Spleen (tissue), 11 donors: ENCODE data around the gene EML3. TPM values are rescaled to one million over a fixed set of nuclear protein-coding genes. Genes with fewer than 3 reads are reported as not detected.

Source experiments
- DNase-seq: peaks from one replicate; pipeline ENCODE4 v3.0.0-alpha.2; 2020
- H3K27ac ChIP-seq, 8 donors: fragments of 200-600 bp; sonication (generic) in 7 of 8; 1 replicate in 4 of 8; 2 replicates in 4 of 8; pipeline versions ENCODE4 v1.5.0 to v1.8.0; 2016 to 2021; ENCODE audit warnings: inconsistent platforms in 4 of 8, mild to moderate bottlenecking in 4 of 8, moderate library complexity in 1 of 8
- H3K27me3 ChIP-seq, 7 donors: fragments of 200-600 bp; sonication (generic) in 6 of 7; replicated peaks in 1 of 7; 1 replicate in 4 of 7; 2 replicates in 3 of 7; pipeline versions ENCODE4 v1.5.0 to v1.8.0; 2016 to 2021; ENCODE audit warnings: inconsistent platforms in 3 of 7, mild to moderate bottlenecking in 1 of 7
- H3K36me3 ChIP-seq, 6 donors: fragments of 200-600 bp; sonication (generic) in 5 of 6; 1 replicate in 4 of 6; 2 replicates in 2 of 6; pipeline versions ENCODE4 v1.5.0 to v1.8.0; 2016 to 2021; ENCODE audit warnings: inconsistent platforms in 2 of 6
- H3K4me1 ChIP-seq, 6 donors: fragments of 200-600 bp; sonication (generic) in 5 of 6; 1 replicate in 3 of 6; 2 replicates in 3 of 6; pipeline versions ENCODE4 v1.5.0 to v1.8.0; 2016 to 2021; ENCODE audit warnings: inconsistent platforms in 3 of 6
- H3K4me3 ChIP-seq, 8 donors: fragments of 200-600 bp; sonication (generic) in 7 of 8; 1 replicate in 4 of 8; 2 replicates in 4 of 8; pipeline versions ENCODE4 v1.5.0 to v1.8.0; 2016 to 2021; ENCODE audit warnings: inconsistent platforms in 4 of 8, mild to moderate bottlenecking in 4 of 8, moderate library complexity in 2 of 8
- H3K9me3 ChIP-seq, 8 donors: fragments of 200-600 bp; sonication (generic) in 7 of 8; 1 replicate in 4 of 8; 2 replicates in 4 of 8; pipeline versions ENCODE4 v1.5.0 to v1.8.0; 2016 to 2021; ENCODE audit warnings: inconsistent platforms in 4 of 8
- POLR2A ChIP-seq, 3 donors: fragments of 450-650 bp; IDR thresholded peaks; one replicate each; pipeline ENCODE4 v1.5.1; 2017; ENCODE audit warnings: antibody characterized with exemption in 3 of 3, mild to moderate bottlenecking in 1 of 3
- POLR2AphosphoS5 ChIP-seq, 3 donors: sonication (generic); formaldehyde crosslinking; IDR thresholded peaks; one replicate each; pipeline ENCODE4 v1.5.1; 2017; ENCODE audit warnings: antibody characterized with exemption in 3 of 3
- WGBS, 5 donors: extraction: QIAGEN DNeasy Blood & Tissue Kit in 3 of 5; methylation state at CpG; one replicate each; pipeline versions ENCODE4 v1.1.5 to v1.1.7; 2013 to 2018; 5-methylcytosine and 5-hydroxymethylcytosine counted together
- intact Hi-C: fragments of 100-400 bp; cut with DNase I; formaldehyde crosslinking; loops from one replicate; pipeline ENCODE4 v1.15.0; 2023; ENCODE audit warnings: low total_unique reads
- polyA plus RNA-seq, 3 donors: library from polyadenylated mRNA; stranded (reverse); fragments of 200-250 nt; gene quantifications; one replicate each; pipeline ENCODE4 v1.2.1, GENCODE V29; 2013
- total RNA-seq, 7 donors: library from RNA; depleted of rRNA in 3 of 7; stranded (reverse); fragments of >200 nt in 3 of 7; fragmentation: NEBNext Ultra II Directional in 4 of 7; extraction: Animal tissue kit (Norgen Biotek cat#: 25700) in 4 of 7; gene quantifications; one replicate each; pipeline versions ENCODE4 v1.1.0 to v1.2.1, GENCODE V29; 2016 to 2021
- TF ChIP-seq, protein P1 (sequence below), 11 experiments: fragments of 200-600 bp in 7 of 11; fragments of 450-650 bp in 4 of 11; sonication (generic) in 4 of 11; IDR thresholded peaks in 8 of 11; conservative IDR thresholded peaks in 3 of 11; 1 replicate in 7 of 11; 2 replicates in 4 of 11; pipeline versions ENCODE4 v1.4.0 to v1.8.0; 2016 to 2021; ENCODE audit warnings: antibody characterized with exemption in 11 of 11, inconsistent platforms in 4 of 11, mild to moderate bottlenecking in 1 of 11
- donor health status: healthy with polysubstance abuse.
- donor health status: DM: no; HTN: no; CAD: no; lungs with moderate emphysema.
- donor health status: DM: no; HTN: no; CAD: no.
- donor health status: Bipolar disorder and iron deficiency.
- donor health status: healthy.
- donor health status: DM: no; HTN: no; CAD: no.
- donor health status: DM: yes; HTN: yes; CAD: no.

EML3 gene
- total and polyA plus RNA-seq, 10 donors, result 46.7 to 159 (median 112) TPM

DNA sequence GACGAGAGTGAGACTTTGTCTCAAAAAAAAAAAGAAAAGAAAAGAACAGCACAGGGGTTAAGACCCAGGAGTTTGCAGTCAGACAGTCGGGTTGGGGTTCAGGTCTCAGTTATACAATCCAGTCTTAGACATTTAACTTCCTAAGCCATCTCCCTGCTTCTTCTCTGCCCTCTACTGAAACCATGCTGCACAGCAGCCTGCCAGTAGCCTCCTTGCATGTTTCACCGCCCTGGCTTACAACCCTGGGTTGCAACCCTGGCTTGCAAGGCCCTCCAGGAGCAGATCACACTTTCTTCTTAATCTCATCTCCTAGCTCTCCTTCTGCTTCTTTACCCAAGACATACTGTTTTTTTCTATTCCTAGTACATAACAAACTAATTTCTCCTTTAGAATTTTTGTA, 15.1 kb upstream of the EML3 start:
- Histone ChIP-seq H3K9me3 (no peaks in the 10 kb centered on the region), H3K27ac (no peak overlapping the region), H3K4me3 (no peak overlapping the region), H3K27me3 (no peaks in the 10 kb centered on the region), H3K4me1 (peaks cover 0 to under 1% (median 0%) of the 10 kb centered on the region in 6 donors), H3K36me3 (peaks cover 14 to 84% (median 77%) of the 10 kb centered on the region in 6 donors)
- intact Hi-C loops, result no loop called here
- no peak for DNase-seq
- TF ChIP-seq, protein P1, sequence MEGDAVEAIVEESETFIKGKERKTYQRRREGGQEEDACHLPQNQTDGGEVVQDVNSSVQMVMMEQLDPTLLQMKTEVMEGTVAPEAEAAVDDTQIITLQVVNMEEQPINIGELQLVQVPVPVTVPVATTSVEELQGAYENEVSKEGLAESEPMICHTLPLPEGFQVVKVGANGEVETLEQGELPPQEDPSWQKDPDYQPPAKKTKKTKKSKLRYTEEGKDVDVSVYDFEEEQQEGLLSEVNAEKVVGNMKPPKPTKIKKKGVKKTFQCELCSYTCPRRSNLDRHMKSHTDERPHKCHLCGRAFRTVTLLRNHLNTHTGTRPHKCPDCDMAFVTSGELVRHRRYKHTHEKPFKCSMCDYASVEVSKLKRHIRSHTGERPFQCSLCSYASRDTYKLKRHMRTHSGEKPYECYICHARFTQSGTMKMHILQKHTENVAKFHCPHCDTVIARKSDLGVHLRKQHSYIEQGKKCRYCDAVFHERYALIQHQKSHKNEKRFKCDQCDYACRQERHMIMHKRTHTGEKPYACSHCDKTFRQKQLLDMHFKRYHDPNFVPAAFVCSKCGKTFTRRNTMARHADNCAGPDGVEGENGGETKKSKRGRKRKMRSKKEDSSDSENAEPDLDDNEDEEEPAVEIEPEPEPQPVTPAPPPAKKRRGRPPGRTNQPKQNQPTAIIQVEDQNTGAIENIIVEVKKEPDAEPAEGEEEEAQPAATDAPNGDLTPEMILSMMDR (IDR thresholded peaks at IDR 0.05 in 8 of 11, conservative IDR thresholded peaks at IDR 0.05 in 3 of 11), result no peak
- TF ChIP-seq POLR2A (IDR thresholded peaks at IDR 0.05), result no peak
- no peak for TF ChIP-seq POLR2AphosphoS5 (IDR thresholded peaks at IDR 0.05)
- WGBS, 5 donors, result 79 to 92% (median 90%) methylated on average over 3 of the region's 3 CpGs

DNA sequence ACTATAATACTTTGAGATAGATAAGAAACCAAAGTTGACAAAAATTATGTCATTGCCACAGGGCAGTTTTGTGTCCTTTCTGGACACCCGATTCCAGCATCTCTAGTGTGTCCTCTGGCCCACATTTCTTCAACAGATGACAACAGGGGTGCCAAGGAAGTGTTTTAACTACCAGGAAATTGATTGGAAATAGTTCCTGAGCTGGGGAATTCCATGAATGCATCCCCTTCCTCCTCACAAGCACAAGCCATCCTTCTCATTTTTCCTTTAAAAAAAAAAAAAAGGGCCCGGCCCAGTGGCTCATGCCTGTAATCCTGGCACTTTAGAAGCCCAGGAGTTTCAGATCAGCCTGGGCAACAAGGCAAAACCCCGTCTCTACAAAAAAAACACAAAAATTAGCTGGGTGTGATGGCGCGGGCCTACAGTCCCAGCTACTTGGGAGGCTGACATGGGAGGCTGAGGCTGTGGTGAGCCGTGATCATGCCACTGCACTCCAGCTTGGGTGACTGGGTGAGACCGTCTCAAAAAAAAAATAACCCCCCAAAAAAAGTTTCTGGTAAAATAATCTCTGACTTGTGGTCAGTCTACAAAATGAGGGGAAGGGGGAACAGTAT, 10.0 kb upstream of the EML3 start:
- intact Hi-C loops, result no loop called here
- H3K36me3 ChIP-seq, result peaks cover 5 to 54% (median 28%) of the 10 kb centered on the region in 6 donors
- TF ChIP-seq POLR2AphosphoS5 (IDR thresholded peaks at IDR 0.05), result no peak
- TF ChIP-seq, protein P1 (IDR thresholded peaks at IDR 0.05 in 8 of 11, conservative IDR thresholded peaks at IDR 0.05 in 3 of 11), result no peak
- no peak for TF ChIP-seq POLR2A (IDR thresholded peaks at IDR 0.05)
- peaks cover 13 to 35% (median 20%) of the 10 kb centered on the region in 6 donors for H3K4me1 ChIP-seq
- no peaks in the 10 kb centered on the region for H3K27me3 ChIP-seq
- WGBS, 5 donors, result 84 to 89% (median 86%) methylated on average over 7 of the region's 7 CpGs
- H3K27ac ChIP-seq, result peak overlapping the region; percentile 78 to 95 (median 92)
- no peak for DNase-seq
- H3K9me3 ChIP-seq, result no peaks in the 10 kb centered on the region
- peak overlapping the region in 6 of 8 donors; percentile 78 to 91 (median 83) for H3K4me3 ChIP-seq

DNA sequence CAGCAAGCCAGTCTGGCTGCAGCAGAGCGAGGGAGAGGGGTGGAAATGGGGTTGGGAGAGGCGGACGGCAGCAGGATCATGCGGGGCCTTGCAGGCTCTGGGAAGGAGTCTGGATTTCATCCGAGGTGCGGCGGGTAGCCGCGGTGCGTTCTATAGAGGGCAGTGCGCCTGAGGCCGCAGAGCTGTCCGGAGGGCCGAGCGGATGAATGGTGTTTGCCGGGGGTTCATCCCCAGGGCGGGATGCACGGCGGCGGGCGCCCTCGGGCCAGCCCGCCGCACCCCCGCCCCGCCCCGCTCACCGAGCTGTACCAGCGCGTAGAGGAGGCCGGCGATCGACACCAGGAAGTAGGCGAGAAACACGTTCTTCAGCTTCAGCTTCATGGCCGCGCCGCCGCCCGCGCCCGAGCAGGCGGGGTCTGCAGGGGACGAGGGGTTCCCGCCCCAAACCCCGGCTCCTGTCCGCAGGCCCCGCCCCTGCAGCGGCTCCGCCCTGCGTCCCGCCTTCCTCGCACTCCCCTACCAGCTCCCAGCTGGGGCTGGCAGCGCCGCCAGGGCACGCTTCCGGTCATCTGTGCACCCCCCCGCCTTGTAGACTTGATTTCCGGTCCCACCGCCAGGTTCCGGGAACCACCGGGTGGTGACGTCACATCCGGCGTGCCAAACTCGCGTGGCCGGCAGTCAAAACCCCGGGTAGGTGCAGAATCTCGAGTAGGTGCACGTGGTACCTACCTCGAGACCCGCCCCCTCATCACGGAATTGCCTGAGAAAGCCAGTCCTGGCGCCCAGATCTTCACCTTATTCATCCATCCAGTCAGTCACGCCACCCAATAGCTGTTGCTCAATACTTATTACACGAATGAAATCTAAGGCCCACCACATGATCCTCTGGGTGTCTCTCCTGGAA, 9.2 kb upstream of the EML3 start, which contains the start of gene B3GAT3:
Gene B3GAT3, minus strand, starts transcription at position 420 of the 904 bp plus-strand sequence. Its CDS starts 39 bp downstream, at position 381.
- peak within 1 kb of the TSS; percentile 72 to 91 (median 80) for H3K4me3 ChIP-seq
- peak within 1 kb of the TSS; percentile 78 to 95 (median 92) for H3K27ac ChIP-seq
- DNase-seq, result peak; percentile 99
- no peaks in the 10 kb centered on the region for H3K27me3 ChIP-seq
- H3K9me3 ChIP-seq, result no peaks in the 10 kb centered on the region
- H3K4me1 ChIP-seq, result peaks cover 13 to 35% (median 20%) of the 10 kb centered on the region in 6 donors
- peaks cover 5 to 54% (median 28%) of the 10 kb centered on the region in 6 donors for H3K36me3 ChIP-seq
- intact Hi-C loops, result no loop called here
- peak; percentile 96 to 99 (median 96) for TF ChIP-seq POLR2AphosphoS5 (IDR thresholded peaks at IDR 0.05)
- peak in 1 of 3 donors; percentile 86 for TF ChIP-seq POLR2A (IDR thresholded peaks at IDR 0.05)
- TF ChIP-seq, protein P1 (IDR thresholded peaks at IDR 0.05 in 8 of 11, conservative IDR thresholded peaks at IDR 0.05 in 3 of 11), result peak in 7 of 11 experiments; percentile 13 to 71 (median 51)
- 0 to 2% (median 1%) methylated on average over 25 to 77 of the region's 77 CpGs for WGBS, 5 donors
